ENCODE results near the gene NOP9.

Gene NOP9

DNA sequence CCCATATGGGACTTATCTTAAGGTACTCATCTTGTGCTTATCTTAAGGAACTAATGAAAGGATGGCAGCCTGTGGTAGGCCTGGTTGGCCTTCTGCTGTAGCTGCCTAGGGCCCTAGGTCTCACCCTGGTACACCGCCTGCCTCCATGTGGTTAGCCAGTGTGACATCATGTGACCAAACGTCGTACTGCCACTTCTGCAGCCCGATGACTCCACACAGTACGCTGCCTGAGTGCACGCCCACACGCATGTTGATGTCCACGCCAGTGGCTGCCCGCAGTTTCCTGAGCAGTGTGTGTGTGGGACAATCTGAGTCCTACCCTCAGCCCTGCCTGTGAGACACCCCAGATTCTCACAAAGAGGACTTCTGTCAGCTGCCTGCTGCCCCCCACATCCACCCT is 30.1 kb downstream of the NOP9 start:
- TF ChIP-seq, protein P1, sequence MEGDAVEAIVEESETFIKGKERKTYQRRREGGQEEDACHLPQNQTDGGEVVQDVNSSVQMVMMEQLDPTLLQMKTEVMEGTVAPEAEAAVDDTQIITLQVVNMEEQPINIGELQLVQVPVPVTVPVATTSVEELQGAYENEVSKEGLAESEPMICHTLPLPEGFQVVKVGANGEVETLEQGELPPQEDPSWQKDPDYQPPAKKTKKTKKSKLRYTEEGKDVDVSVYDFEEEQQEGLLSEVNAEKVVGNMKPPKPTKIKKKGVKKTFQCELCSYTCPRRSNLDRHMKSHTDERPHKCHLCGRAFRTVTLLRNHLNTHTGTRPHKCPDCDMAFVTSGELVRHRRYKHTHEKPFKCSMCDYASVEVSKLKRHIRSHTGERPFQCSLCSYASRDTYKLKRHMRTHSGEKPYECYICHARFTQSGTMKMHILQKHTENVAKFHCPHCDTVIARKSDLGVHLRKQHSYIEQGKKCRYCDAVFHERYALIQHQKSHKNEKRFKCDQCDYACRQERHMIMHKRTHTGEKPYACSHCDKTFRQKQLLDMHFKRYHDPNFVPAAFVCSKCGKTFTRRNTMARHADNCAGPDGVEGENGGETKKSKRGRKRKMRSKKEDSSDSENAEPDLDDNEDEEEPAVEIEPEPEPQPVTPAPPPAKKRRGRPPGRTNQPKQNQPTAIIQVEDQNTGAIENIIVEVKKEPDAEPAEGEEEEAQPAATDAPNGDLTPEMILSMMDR (conservative IDR thresholded peaks at IDR 0.05; ENCODE audit: low read depth, low read length), result no peak
- no peak for DNase-seq (ENCODE audit: low read depth)
- H3K4me3 ChIP-seq (ENCODE audit: low read length), result no peak overlapping the region

DNA sequence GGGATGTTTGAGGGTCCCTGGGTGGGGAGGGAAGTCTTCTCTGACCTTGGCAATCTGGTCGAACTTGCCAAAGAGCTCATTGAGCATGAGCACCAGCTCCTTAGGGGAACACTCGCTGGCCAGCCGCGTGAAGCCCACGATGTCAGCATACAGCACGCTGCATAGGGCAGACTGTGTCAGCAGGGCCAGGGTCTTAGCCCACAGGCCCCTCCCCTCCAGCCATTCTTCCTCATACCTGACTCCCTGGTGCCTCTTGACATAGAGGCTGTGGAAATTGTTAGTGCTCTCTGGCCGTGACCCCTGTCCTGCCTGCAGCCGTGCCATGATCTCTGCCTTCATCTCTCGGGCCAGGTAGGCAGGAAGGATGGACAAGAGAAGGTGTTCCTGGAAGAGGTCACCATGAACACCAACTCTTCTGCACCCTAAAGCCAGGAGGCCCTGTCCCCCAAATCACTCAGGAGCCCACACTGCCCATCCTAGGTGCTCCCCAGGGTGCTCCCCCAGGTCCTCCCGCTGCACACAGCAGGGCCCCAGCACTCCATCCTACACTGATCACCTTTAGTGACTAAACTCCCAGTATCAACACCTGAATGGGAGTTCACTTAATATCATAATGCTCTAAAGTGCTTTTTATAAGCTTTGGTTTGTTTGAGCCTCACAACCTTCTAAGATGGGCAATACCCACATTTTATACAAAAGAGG is 31.5 kb downstream of the NOP9 start:
- no peak for DNase-seq (ENCODE audit: low read depth)
- TF ChIP-seq, protein P1 (conservative IDR thresholded peaks at IDR 0.05; ENCODE audit: low read depth, low read length), result no peak
- no peak overlapping the region for H3K4me3 ChIP-seq (ENCODE audit: low read length)

DNA sequence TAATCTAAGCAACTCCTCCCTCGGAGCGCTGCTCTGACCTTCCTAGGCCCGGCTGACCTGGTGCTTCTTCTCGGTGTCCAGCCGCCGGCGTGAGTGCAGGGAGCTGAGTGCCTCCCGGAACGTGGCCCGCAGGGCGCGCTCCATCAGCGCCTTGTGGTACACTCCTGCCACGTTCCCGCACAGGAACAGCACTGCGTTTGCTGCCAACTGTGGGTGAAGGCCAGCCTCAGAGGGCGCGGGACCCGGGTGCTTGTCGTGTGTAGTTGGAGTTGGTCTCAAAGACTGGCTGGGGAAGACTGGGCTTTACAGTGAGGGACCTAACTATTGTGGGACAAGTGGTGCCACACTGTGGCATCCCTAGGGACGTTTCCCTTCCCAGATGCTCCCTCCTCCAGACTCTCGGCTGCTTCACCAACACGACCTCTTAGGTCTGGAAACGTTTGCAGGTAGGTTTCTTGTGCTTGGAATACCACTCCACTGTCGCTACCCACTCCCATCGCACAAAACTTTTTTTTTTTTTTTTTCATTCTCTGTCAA is 32.1 kb downstream of the NOP9 start:
- no peak overlapping the region for H3K4me3 ChIP-seq (ENCODE audit: low read length)
- no peak for DNase-seq (ENCODE audit: low read depth)

DNA sequence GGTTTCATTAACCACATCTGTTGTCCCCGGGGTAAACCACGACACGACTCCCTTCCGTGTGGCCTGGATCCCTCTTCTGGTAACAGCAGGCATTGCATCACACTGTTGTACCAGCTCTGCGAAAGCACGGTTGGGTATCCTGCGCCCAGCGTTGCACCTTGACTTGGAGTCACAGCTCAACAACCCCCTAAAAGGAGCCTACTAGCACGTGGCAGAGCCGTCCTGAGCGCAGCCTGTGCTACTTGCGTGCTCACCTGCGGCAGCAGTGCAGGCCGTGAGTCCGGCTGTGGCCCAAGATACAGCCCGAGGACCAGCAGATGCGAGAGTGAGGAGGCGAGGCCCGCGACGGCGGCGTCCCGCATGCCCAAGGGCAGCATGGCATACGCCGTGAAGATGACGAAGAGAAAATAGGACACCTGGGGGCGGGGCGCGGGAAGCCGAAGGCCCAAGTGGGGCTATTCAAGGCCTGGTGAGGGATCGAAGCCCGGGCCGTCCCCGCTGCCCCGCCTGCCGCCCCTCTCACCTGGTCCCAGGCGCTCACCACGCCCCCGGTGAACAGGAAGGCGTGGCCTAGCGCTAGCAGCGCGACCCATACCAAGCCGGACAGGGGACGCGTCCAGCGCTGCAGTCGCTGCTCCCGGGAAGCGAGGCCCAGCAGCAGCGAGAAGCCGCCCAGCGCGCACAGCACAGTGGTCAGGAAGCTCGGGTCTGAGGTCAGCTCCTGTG is 32.8 kb downstream of the NOP9 start:
- DNase-seq (ENCODE audit: low read depth), result no peak
- TF ChIP-seq, protein P1 (conservative IDR thresholded peaks at IDR 0.05; ENCODE audit: low read depth, low read length), result peak; percentile 81
- H3K4me3 ChIP-seq (ENCODE audit: low read length), result peak overlapping the region; percentile 20

More for the DNA sequence above, 32.1 kb downstream of the NOP9 start:
- TF ChIP-seq, protein P1 (conservative IDR thresholded peaks at IDR 0.05; ENCODE audit: low read depth, low read length), result no peak

DNA sequence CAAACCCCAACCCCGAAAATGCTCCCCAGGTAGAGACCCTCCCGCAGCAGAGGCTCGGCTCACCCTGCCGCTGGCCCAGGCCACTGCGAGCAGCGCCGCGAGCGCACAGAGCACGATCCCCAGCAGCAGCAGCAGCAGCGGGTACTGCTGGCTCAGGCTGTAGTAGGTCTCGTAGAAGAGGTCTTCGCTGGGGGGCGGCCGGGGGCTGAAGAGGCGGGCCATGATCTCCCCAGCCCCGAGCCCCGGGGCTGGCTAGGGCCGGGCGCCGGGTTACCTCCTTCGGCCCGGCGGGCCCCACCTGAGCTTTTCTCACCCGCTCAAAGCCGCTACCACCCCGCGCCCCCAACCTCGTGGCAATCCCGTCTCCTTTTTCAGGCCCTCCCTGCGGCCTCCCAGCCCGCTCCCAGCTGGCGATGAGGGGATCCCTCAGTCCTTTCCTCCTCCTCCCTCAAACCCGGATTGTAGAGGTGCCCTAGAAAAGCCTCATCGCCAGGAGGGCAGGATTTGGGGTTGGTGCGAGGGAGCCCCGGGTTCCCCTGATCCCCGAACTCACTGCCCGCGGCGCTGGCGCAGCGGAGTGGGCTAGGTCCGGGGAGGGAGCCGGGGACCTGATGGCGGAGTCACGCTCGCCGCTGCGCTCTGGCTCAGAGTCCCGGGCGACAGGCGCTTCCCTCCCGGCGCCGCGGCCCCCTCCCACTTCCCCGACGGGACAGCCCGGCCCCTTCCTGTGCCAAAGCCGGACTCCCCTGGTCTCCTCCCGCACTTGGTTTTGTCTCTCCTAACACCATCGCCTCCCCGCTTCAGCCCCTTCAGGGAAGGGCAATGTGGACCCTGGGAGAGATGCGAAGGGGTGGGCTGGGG is 35.0 kb downstream of the NOP9 start, which contains the start of gene ADCY4:
Gene ADCY4 (minus strand): TSS at position 641 of the 861 bp plus-strand sequence. CDS start 419 bp downstream, at position 222.
- TF ChIP-seq, protein P1 (conservative IDR thresholded peaks at IDR 0.05; ENCODE audit: low read depth, low read length), result no peak
- DNase-seq (ENCODE audit: low read depth), result no peak
- no peak within 1 kb of the TSS for H3K4me3 ChIP-seq (ENCODE audit: low read length)

DNA sequence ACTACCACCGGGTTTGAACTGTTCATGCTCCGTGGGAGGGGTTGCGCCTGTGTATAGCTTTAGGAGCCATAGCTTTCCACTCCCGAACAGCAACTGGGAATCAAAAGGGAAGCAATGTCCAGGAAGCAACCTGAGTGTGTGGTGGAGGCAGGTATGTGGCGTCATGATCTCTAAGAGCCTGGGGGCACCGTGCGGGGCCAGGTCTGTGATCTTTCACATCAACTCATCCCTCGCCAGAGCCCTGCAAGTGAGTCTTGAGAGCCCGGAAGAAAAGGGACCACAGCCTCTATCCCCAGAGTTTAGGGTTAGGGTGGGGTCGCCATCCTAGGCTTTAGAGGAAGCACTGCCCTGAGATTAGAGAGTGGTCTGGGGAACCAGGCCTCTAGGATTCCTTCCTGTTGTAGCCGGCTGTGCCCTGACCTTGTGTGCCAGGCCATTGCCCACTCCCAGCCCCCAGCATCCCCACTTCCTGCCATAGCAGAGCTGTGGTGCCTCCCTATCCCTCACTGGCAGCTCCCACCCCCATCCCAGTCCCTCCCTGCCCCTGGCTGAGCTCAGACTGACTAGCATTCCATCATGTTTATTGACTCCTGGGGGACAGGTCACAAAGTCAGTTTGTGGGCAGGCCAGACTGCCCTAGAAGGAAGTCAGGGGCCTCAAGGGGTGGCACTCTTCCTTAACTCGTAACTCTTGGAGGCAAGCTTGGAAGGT is 36.0 kb downstream of the NOP9 start:
- no peak overlapping the region for H3K4me3 ChIP-seq (ENCODE audit: low read length)
- TF ChIP-seq, protein P1 (conservative IDR thresholded peaks at IDR 0.05; ENCODE audit: low read depth, low read length), result no peak
- no peak for DNase-seq (ENCODE audit: low read depth)
